Astrocyte of the cerebellum (primary cell): ENCODE data around the gene AZIN2.
A peak's percentile ranks its signal among the peaks of the same experiment; 100 is the strongest.

Experiments
- DNase-seq: peaks from one replicate; pipeline ENCODE4 v3.0.0-alpha.2; 2011; ENCODE audit warnings: low read depth
- H3K4me3 ChIP-seq: 2 replicates; pipeline ENCODE4 v1.5.1; 2011; ENCODE audit warnings: mild to moderate bottlenecking, low read depth, low read length, moderate library complexity
- in situ Hi-C: cut with HindIII; loops from 2 replicates; pipeline ENCODE4 v1.10.0; 2017; ENCODE audit warnings: low sequenced_read_pairs
- TF ChIP-seq, protein P1 (sequence below): IDR thresholded peaks from 2 replicates; pipeline ENCODE4 v1.5.1; 2012; ENCODE audit warnings: low read length, low read depth, moderate library complexity, mild to moderate bottlenecking; ENCODE audit errors: missing control alignments

Gene AZIN2

GRCh38 chr1:33085332-33085731 lies 4.4 kb downstream of the AZIN2 start:
- in situ Hi-C loops: no loop called here
- DNase-seq: no peak
- TF ChIP-seq, protein P1, sequence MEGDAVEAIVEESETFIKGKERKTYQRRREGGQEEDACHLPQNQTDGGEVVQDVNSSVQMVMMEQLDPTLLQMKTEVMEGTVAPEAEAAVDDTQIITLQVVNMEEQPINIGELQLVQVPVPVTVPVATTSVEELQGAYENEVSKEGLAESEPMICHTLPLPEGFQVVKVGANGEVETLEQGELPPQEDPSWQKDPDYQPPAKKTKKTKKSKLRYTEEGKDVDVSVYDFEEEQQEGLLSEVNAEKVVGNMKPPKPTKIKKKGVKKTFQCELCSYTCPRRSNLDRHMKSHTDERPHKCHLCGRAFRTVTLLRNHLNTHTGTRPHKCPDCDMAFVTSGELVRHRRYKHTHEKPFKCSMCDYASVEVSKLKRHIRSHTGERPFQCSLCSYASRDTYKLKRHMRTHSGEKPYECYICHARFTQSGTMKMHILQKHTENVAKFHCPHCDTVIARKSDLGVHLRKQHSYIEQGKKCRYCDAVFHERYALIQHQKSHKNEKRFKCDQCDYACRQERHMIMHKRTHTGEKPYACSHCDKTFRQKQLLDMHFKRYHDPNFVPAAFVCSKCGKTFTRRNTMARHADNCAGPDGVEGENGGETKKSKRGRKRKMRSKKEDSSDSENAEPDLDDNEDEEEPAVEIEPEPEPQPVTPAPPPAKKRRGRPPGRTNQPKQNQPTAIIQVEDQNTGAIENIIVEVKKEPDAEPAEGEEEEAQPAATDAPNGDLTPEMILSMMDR: no peak
- no peak overlapping the region for H3K4me3 ChIP-seq

- in situ Hi-C loops: no loop called here
Observed at GRCh38 chr1:33086384-33086850, 5.5 kb downstream of the AZIN2 start.

GRCh38 chr1:33087677-33088076 lies 6.7 kb downstream of the AZIN2 start:
- DNase-seq: no peak
- no peak overlapping the region for H3K4me3 ChIP-seq
- TF ChIP-seq, protein P1: no peak
- in situ Hi-C loops: no loop called here

More at GRCh38 chr1:33086384-33086850, 5.5 kb downstream of the AZIN2 start:
- no peak overlapping the region for H3K4me3 ChIP-seq
- TF ChIP-seq, protein P1: peak; percentile 87
- peak; percentile 70 for DNase-seq

GRCh38 chr1:33088119-33088906 lies 7.4 kb downstream of the AZIN2 start:
- no peak overlapping the region for H3K4me3 ChIP-seq
- in situ Hi-C loops: no loop called here
- TF ChIP-seq, protein P1: no peak
- DNase-seq: no peak

GRCh38 chr1:33089457-33089856 lies 8.5 kb downstream of the AZIN2 start:
- no peak overlapping the region for H3K4me3 ChIP-seq
- in situ Hi-C loops: no loop called here
- TF ChIP-seq, protein P1: no peak
- no peak for DNase-seq

DNA sequence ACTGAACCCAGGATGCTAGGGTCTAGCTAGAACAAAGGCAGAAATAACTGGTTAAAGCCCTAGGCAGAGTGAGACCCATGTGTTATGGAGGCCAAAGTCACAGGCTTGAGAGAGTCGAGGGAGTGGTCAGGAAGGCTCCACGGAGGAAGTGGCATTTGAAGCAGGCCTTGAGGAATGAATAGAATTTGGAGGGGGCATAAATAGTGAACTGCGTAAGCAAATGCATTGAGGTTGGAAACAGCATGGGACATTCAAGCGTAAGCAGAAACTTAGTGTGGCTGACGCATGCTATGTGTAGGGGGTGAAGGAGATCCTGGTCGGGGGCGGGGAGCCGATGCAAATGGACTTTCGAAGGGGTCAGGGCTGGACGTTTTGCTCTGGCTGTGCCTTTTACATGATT lies 11.5 kb downstream of the AZIN2 start:
- in situ Hi-C loops: no loop called here
- DNase-seq: no peak
- TF ChIP-seq, protein P1: no peak
- H3K4me3 ChIP-seq: no peak overlapping the region
